ENCODE measurements around the gene MLLT1.

Gene MLLT1

DNA sequence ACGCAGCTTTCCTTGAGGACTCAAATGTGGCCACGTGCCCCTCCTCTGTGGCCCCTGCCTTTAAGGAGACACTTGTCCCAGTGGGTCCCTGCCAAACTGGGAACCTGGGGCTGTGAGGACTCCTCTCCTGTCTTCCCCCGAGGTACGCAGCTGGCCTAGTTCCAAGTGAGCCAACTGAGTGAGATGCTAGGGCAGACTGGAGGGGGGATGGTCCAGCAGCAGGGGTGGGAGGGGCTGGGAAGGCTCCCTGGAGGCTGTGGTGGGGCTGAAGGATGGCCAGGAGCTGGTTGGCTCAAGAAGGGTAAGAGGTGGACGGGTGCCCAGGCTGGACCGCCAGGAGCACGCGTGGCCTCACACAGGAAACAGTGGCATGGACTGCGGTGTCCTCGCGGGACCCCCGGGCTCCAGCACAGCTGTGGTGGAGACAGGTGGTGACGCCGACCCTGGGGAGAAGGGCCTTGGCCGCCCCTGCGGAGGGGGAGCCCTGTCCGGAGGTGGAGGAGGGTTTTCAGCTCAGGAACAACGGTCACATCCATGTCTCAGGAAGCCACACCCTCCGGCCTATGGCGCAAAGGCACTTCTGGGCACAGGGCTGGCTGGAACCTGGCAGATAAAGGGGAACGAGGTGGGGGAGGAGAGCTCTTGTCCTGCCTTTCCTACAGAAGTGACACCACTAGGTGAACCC is 45.8 kb downstream of the MLLT1 start:
- DNase-seq = no peak

DNA sequence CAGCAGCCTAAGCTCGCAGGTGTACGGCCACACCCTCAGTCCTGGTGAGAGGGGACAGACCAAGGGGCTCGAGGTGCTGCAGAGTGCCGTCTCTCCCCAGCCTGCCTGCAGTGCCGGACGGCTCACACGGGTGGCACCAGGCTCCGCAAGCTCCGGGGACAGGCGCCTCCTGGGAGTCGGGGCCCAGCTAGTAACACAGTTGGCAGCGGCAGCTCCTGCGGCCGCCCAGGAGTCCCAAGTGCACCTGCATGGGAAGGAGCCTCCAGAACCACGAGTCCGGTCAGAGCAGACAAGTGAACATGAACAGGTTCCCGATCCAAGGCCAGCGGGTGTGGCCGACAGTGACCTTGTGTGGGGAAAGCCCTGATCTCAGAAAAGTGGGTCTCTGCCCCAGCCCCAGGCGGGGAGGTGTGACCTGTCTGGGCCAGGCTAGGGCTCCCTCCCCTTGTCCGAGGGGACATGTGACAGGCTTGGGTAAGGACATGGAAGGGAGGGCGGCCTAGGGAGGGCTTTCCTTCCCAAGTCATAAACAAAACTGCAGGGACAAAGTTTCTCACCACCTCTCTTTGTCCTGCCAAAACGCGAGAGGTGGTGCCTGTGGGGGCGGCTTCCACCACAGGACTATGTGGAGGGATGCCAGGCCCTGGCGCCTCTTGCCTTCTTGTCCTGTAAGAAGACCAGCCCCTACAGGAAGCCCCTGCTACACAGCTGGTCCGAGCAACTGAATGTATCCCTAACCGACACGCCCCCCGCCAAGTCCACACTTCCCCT is 46.5 kb downstream of the MLLT1 start:
- no peak for DNase-seq

DNA sequence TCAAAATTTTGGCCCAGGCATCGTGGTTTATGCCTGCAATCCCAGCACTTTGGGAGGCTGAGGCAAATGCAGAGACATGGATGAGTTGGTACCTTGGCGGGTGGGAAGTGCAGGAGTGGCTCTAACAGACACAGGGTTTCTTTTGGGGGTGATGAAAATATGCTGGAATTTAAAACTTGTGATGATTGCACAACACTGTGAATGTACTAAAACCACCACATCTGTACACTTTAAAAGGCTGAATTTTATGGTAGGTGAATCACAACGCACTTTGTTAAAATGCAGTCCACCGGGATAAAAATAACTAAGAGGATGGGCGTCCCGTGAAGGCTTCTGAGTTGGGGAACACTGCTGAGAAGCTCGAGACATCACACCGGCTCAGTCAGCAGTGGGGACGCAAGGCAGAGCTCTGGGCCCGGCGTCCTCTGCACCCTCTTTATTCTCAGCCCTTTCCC is 47.1 kb downstream of the MLLT1 start:
- DNase-seq = no peak

DNA sequence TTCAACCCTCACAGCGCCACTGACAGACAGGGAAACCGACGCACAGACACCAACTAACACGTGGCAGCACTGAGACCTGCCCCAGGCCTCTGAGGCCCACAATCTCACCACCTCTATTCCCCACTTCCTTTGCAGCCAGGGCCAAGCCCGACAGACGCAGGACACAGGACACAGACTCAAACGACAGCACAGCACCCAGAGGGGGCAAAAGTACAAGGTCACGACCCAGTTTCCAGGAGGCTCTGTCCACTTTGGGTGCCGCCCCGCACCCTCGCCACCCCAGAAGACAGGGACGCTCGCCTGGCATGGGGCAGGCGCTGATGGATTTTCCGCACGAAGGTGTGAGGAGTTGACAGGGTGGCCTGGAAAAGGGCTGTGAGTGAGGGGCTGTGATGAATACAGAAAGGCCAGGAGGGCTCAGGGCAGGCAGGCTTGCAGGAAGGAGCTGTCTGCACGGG is 48.8 kb downstream of the MLLT1 start:
- no peak for DNase-seq

DNA sequence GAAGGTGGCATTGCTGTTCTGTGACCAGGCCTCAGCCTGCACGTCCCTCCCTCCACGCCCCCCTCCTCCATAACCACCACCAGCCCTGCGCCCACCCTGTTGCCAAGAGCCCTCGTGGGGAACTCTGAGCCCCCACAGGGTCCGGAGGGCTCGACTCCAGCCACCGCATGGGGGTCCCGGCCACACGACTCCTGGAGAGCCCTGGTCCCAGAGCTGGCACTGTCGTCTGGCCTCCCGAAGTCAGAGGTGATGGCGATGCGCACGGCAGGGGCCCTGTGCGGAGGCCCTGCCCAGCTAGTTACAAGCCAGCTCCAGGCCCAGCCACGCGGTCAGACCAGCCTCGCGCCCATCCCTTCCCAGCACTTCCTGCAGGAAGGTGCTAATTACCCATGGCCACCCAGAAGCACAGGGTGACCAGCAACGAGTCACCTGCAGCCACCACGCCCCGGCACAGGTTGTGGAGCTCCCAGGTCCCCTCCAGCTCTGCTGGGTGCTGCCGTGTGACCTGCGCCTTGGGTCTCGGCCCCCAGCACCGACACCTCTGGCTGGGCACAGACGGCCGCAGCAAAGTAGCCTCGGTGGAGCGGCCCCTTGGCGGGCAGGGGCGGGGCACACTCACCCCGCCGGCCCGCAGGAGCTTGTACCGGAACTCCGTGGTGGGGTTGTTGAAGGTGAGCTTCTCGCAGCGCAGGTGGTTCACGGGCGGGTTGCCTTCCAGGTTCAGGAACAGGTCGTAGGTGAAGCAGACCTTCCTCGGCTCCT is 49.6 kb downstream of the MLLT1 start:
- no peak for DNase-seq

DNA sequence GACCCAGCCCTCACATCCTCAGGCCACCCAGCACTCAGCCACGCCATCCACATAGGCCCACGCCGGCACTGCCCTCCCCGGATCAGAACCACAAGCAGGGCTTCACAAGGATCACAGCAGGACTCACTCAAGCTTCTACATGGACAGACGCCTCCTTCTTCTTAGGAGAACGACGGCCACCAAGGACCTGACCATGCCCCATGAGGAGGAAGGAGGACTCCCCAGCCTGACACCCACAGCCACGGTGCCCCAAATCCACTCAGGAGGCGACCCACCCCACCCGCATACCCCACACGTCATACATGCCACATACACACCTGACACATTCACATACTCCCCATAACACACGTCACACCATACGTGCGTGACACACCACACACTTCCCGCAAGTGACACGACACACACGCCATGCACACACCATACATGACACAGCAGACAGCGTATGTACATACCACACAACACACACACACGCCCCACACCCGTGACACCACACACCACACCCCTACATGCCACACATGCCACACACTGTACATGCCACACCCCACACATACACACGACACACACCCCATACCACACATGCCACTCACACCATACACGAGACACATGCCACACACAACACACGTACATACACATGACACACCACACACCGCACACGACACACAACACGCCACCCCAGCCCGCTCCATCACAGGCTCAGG is 50.4 kb downstream of the MLLT1 start:
- DNase-seq = no peak

DNA sequence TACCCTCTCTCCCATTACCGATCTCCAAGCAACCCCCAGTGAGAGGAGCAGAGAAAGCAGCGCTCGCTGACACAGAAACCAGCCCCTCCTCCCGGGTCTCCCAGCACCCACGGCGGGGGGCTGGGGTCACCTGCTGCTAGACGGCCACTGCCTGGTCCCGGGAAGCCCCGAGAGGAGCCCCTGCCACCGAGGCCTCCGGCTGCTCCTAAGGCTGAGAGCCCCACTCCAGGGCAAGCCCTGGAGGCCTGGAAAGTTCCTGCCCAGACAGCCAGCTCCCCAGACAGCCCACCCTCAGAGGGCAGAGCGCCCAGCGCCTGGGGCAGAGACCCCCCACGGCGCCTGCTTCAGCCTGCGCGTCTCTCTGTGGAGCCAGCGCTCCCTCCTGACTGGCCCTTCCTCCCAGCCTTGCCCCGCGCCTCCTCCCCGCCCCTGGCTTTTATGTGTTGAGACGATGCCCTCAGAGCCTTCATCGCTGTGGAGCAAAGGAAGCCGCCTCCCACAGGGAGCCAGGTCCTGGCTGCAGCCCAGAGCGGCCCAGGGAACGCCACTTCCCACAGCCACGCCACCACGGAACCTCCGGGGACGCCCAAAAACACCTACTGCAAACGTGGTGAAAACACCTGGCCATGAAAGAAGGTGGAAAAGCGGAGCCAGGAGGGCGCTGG is 51.1 kb downstream of the MLLT1 start:
- DNase-seq = no peak

DNA sequence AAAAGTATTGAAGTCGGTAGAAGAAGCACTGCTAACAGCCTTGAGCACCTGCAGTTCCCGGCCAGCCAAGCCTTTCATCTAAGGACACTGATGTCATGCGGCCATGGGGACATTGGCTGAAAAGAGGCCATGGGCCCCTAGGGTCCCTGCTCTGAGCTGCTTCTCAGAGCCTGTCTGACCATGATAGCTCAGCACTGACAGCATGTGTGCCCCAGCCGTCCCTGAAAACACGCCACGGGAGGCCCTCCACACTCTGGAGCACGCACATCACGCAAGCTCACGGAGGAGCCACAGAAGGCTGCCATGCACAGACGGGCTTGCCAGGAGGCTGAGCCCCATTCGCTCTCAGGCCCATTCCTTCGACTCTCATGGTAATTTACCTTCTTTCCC is 51.8 kb downstream of the MLLT1 start:
- DNase-seq = no peak

DNA sequence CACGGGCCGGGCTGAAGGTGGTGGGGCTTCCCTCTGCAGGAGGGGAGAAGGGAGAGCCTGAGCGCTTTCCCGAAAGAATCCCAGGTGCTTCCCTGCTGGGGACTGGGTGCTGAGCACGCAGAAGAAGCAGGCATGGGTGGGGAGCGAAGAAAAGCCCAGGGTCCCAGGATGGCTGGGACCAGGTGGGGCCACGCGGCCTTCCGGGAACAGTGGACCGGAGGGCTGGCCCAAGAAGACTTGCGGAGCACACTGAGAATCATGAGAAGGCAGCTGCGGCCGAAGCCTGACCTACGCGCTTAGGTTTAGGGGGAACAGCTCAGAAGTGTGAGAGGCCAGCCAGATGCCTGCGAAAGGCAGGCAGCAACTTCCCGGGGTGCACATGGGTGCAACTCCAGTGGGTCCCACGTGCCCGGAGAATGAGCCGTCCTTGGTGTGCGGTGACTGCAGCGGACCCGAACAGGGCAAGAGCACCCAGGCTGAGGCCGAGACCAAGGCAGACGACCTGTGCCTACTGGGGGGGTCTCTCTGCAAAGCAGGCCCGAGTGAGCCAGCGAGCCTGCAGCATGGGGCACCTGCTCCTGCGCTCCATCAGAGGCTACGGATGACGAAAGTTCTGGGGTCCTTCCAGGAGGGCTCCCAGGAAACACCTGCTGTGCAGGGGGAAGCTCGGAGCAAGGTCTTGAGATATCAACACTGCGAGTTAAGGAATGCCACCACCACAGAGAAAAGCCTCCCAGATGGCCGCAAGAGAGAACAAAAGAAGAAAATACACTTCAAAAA is 52.4 kb downstream of the MLLT1 start:
- no peak for DNase-seq

DNA sequence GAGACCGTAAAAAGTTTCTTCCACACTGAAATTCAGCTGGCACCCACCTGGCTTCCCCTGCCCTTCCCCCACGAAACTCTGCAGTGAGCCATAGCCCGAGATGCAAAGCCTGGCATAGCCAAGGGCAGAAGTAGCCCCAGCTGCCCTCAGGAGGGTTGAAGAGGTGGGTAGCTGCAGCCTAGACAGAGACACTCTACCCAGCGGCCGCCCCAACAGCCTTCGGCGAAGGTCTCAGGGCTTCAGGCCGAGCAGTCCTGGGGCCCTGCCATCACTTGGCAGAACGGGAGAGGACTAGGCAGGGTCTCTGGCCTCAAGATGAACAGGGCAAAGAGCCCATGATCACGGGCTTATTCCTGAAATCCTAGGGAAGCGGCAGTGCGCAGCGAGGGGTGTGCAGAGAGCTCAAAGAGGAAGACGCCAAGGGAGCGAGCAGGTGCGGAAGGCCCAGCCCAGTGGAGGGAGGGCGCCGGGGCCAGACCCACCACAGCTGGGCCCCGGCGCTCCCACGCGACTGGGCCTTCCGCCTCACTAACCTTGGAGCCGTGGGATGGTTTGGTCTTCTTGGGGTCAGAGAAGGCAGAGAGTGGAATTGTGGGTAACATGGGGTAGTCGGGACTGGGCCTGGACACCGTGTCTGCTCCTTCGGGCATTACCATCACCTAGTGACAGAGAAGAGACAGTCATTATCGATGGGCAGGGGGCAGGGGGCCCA is 53.2 kb downstream of the MLLT1 start:
- DNase-seq = no peak

DNA sequence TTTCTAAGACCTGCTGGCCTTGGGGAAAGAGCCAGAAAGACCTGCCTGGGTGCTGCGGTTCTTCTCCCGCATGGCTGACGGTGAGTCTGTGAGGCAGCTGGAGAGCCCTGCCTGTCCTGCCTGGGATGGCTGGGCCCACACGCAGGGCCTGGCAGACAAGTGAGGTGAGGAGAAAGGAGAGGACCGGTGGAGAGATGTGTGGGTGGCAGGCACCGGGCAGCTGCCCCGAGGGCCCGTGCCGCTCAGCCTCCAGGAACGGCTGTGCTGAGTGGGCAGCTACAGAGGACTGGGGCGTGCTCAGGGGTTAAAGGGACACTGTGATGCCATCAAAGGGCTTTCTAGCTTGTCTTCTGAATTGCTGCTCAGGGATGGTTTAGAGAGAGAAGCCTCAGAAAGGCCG is 53.8 kb downstream of the MLLT1 start:
- DNase-seq = no peak

DNA sequence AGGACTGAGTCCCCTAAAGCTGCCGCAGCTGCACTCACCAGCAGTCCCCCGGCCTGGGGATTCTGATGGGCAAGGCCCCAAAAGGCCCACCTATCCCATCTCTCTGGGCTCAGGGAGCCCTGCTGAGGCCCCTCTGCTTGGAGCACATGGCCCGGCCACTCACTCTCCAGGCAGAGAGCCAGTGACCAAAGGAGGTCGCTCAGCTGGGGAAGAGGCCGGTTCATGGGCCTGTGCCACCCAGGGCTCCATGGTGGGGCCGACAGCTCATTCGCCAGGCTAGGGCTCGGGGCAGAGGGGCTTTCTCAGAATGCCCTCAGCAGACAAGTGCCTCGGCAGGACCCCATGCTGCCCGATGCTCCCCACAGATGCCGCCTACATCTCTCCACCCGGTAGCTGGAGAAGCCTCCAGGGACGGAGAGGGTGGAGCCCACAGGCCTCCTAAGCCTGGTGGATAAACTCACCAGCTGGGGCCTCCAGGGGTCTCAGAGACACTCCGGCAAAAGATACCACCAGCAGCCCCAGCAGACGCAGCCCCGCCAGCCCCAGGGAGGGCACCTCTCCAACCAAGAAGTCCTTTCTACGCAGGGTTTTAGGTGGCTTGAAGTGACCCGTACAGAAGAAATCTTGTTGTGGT is 54.4 kb downstream of the MLLT1 start:
- no peak for DNase-seq

DNA sequence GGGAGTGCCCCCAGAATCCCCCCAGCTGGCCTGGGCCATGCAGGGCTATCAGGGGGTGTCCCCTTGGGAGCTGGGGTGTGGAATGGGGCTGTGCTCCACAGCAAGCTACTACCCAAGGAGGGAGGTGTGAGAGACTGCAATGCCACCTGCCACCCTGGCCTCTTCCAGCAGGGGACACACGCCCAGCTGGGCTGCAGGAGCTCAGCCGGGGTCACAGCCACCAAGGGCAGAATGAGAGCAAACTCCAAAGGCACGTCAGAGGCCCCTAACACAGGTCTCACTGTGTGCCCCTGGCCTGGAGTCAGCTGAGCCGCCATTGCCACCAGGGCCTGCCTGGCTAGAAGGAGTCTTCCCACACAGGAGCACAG is 55.5 kb downstream of the MLLT1 start:
- no peak for DNase-seq

DNA sequence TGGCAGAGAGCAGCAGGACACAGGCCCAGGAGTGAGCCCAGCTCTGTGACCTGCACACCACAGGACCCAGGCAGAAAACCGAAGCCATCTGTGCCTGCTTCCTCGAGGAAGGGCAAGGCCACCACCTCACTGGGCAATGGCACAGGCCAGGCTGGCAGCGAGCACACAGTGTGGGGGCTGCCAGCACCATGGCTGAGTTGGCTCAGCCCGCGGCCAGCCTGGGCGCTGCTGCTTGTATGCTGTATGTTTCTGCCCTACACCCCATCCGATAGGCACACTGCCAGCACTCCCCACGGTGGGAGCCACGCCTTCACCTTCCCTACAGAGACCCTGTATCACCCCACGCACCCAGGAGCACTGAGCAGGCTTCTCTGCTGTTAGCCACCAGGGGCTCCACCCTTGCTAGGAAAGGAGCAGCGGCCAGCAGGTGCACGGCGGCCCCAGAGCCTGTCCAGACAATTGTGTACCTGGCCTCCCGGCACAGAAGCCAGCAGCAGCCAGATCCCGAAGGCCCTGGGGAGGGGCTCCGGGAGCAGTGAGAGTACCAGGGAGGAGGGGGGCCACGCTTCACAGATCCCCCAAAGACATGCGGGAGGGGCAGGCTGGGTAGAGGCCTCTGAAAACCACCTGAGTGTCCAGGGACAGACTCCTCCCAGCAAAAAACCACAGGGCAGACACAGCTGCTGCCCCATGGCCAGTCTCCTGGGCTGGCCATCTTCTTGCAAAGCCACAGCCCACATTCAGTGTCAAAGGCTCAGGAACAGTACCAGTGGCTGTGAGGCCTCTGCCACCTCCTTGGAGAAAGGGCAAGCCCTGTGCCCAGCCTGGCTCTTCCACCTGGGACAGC is 56.1 kb downstream of the MLLT1 start:
- no peak for DNase-seq

DNA sequence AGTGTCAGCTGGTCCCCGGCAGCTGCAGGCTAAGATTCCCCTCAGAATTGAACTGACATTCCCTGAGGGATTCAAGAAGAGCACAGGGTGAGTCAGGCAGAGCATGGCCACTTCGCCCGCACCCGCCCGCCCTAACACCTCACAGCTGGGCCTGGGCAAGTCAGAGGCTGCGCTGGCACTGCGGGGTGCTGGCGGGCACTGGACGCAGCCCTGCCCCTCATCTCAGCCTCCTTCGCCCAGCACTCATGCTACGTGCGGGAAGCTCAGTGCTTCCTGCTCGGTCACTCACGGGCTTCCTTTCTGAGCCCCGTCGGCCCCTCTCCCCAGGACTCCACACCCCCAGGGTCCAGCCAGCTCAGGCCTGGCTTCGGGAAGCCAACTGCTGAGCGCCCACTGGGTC is 56.9 kb downstream of the MLLT1 start:
- no peak for DNase-seq

DNA sequence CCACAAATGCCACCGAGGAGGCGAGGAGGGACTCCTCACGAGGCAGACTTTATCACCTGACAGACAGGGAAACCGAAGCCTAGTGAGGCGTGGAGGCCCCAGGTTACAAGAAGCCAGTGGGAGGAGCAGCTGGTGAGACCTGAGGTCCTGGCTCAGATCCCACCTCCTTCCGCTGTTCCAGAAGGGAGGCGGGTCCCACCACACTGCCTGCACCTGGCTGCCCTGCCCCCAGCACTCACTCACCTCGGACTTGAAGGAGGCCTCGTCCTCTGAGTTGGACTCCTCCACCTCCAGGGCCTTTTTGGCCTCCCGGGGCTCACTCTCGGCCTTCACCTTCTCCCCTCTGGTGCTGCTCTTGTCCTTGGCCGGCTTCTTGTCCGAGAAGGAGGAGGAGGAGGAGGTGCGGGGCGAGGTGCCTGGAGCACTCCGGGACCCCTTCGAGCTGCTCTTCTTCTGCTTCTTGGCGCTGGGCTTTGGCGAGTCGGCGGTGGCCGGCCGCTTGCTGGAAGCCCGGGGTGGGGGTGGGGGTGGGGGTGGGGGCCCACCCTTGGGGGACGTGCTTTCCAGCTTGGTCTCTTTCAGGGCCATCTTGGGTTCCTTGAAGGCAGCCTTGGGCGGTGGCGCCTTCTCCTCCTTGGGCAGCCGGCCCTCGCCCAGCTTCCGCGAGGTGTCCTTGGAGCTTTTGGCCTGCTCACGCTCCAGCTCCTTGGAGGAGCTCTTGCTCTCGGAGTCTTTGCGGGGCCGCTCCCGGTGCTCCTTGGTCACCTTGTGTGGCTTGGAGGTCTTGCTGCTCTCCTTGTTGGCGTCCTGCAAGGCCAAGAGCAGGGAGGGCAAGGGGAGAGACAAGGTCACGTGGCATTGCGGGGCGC is 57.7 kb downstream of the MLLT1 start:
- no peak for DNase-seq

DNA sequence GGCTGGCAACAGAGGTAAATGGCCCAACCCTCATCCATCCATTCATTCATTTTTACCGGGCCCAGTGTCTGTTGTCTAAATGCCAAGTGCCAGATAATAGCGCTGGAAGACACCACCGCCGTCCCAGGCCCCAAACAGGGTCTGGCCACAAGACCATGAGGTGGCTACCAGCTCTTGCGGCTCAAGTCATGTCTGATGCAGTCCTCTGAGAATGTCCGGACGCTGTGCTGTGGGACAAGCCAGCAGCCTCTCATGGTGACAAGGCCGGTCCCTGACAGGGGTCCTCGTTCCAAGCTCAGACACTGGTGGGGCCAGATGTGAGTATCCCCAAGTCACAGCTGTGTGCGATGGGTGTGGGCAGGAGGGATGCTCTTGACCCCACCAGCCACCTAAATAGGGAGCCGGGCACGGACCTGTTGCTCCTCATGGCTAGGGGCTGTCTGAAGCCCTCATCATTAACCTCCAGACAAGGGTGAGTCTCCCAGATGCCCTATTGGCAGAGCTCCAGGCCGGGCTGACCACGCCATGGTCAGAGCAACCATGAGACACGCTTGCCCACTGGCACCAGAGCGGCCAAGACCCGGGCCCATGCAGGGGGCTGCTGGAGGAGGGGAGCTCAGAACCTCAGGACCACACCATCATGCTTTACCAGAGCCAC is 58.4 kb downstream of the MLLT1 start:
- DNase-seq = no peak

Measured in activated CD4-positive, alpha-beta T cell treated with anti-CD3 and anti-CD28 coated beads, Interleukin-2, Interleukin-6, amounts not matched to agents 100 ng/mL and 50 ng/mL, durations not matched to agents 16 hours and 8 hours (primary cell).